Sigmoid colon (tissue), 7 donors: Measurements from ENCODE around the gene BAIAP3. TPM values are rescaled to one million over a fixed set of nuclear protein-coding genes. Genes with fewer than 3 reads are reported as not detected.

Experiments used
- DNase-seq: peaks from one replicate; pipeline ENCODE4 v3.0.0-alpha.2; 2019
- H3K27ac ChIP-seq, 4 donors: fragments of 200-600 bp; sonication (generic); one replicate each; pipeline ENCODE4 v1.5.1; 2016 to 2019; ENCODE audit warnings: mild to moderate bottlenecking in 1 of 4
- H3K27me3 ChIP-seq, 3 donors: fragments of 200-600 bp; sonication (generic); one replicate each; pipeline ENCODE4 v1.5.1; 2019; ENCODE audit warnings: mild to moderate bottlenecking in 1 of 3
- H3K36me3 ChIP-seq, 4 donors: fragments of 200-600 bp; sonication (generic); one replicate each; pipeline ENCODE4 v1.5.1; 2016 to 2019
- H3K4me1 ChIP-seq, 4 donors: fragments of 200-600 bp; sonication (generic); one replicate each; pipeline ENCODE4 v1.5.1; 2017 to 2019
- H3K4me3 ChIP-seq, 4 donors: fragments of 200-600 bp; sonication (generic); one replicate each; pipeline ENCODE4 v1.5.1; 2017 to 2019; ENCODE audit warnings: mild to moderate bottlenecking in 2 of 4, moderate library complexity in 1 of 4
- H3K9me3 ChIP-seq, 4 donors: fragments of 200-600 bp in 3 of 4; sonication (generic) in 3 of 4; one replicate each; pipeline versions ENCODE4 v1.5.1 to v1.6.1; 2013 to 2019
- CTCF ChIP-seq, 4 experiments: fragments of 450-650 bp in 3 of 4; fragments of 200-600 bp in 1 of 4; IDR thresholded peaks; one replicate each; pipeline ENCODE4 v1.5.1; 2016 to 2019; ENCODE audit warnings: antibody characterized with exemption in 4 of 4, mild to moderate bottlenecking in 3 of 4, moderate library complexity in 2 of 4
- EP300 ChIP-seq, 4 donors: sonication (generic); formaldehyde crosslinking; IDR thresholded peaks; one replicate each; pipeline ENCODE4 v1.6.1; 2017; ENCODE audit warnings: antibody characterized with exemption in 4 of 4
- POLR2A ChIP-seq, 2 donors: fragments of 450-650 bp; IDR thresholded peaks; one replicate each; pipeline ENCODE4 v1.6.1; 2016; ENCODE audit warnings: antibody characterized with exemption in 2 of 2, mild to moderate bottlenecking in 2 of 2, moderate library complexity in 2 of 2
- POLR2AphosphoS5 ChIP-seq, 4 donors: sonication (generic); formaldehyde crosslinking; IDR thresholded peaks; one replicate each; pipeline ENCODE4 v1.6.1; 2017; ENCODE audit warnings: antibody characterized with exemption in 4 of 4
- WGBS, 2 donors: extraction: QIAGEN DNeasy Blood & Tissue Kit; methylation state at CpG; one replicate each; pipeline ENCODE4 v1.1.7; 2013; 5-methylcytosine and 5-hydroxymethylcytosine counted together
- intact Hi-C: fragments of 100-400 bp; cut with DNase I; formaldehyde crosslinking; loops from one replicate; pipeline ENCODE4 v1.15.1; 2023
- polyA plus RNA-seq, 3 donors: library from polyadenylated mRNA; stranded (reverse); fragments of 200-250 nt; gene quantifications; one replicate each; pipeline ENCODE4 v1.2.3, GENCODE V29; 2013
- total RNA-seq, 4 donors: library from RNA; depleted of rRNA; stranded (reverse); fragments of >200 nt; gene quantifications; one replicate each; pipeline ENCODE4 v1.1.0, GENCODE V29; 2016
- donor health status: healthy with polysubstance abuse.
- donor health status: Bipolar disorder and iron deficiency.
- donor health status: healthy.

Gene BAIAP3
- total and polyA plus RNA-seq, 7 donors: 0.60 to 5.5 (median 1.7) TPM; not detected in 1

- no peak for DNase-seq
- Histone ChIP-seq H3K27me3 (peaks cover 26 to 44% (median 35%) of the 10 kb centered on the region in 3 donors), H3K27ac (no peak overlapping the region), H3K4me3 (no peak overlapping the region), H3K4me1 (peaks cover 0 to 24% (median 23%) of the 10 kb centered on the region in 4 donors), H3K36me3 (no peaks in the 10 kb centered on the region), H3K9me3 (no peaks in the 10 kb centered on the region)
- intact Hi-C loops: no loop called here
- WGBS, 2 donors: 60 to 62% methylated on average over 9 of the region's 9 CpGs
- TF ChIP-seq POLR2A (IDR thresholded peaks at IDR 0.05): no peak
- TF ChIP-seq CTCF (IDR thresholded peaks at IDR 0.05): no peak
- no peak for TF ChIP-seq EP300 (IDR thresholded peaks at IDR 0.05)
- TF ChIP-seq POLR2AphosphoS5 (IDR thresholded peaks at IDR 0.05): no peak
Observed at GRCh38 chr16:1337486-1337885, 4.0 kb downstream of the BAIAP3 start.

GRCh38 chr16:1338119-1338730 is 4.8 kb downstream of the BAIAP3 start:
- no peak overlapping the region for H3K27ac ChIP-seq
- WGBS, 2 donors: 21 to 55% methylated on average over 30 of the region's 30 CpGs
- no peak for TF ChIP-seq CTCF (IDR thresholded peaks at IDR 0.05)
- no peak for TF ChIP-seq POLR2A (IDR thresholded peaks at IDR 0.05)
- TF ChIP-seq POLR2AphosphoS5 (IDR thresholded peaks at IDR 0.05): no peak
- no peak for TF ChIP-seq EP300 (IDR thresholded peaks at IDR 0.05)
- H3K36me3 ChIP-seq: no peaks in the 10 kb centered on the region
- no peak for DNase-seq
- H3K4me3 ChIP-seq: no peak overlapping the region
- intact Hi-C loops: no loop called here
- peaks cover 0 to 24% (median 23%) of the 10 kb centered on the region in 4 donors for H3K4me1 ChIP-seq
- H3K27me3 ChIP-seq: peaks cover 19 to 37% (median 28%) of the 10 kb centered on the region in 3 donors
- no peaks in the 10 kb centered on the region for H3K9me3 ChIP-seq

GRCh38 chr16:1338855-1339675 is 5.6 kb downstream of the BAIAP3 start:
- intact Hi-C loops: no loop called here
- DNase-seq: no peak
- 63 to 70% methylated on average over 31 of the region's 31 CpGs for WGBS, 2 donors
- H3K27me3 ChIP-seq: peaks cover 10 to 28% (median 19%) of the 10 kb centered on the region in 3 donors
- TF ChIP-seq CTCF (IDR thresholded peaks at IDR 0.05): no peak
- TF ChIP-seq EP300 (IDR thresholded peaks at IDR 0.05): no peak
- TF ChIP-seq POLR2A (IDR thresholded peaks at IDR 0.05): no peak
- TF ChIP-seq POLR2AphosphoS5 (IDR thresholded peaks at IDR 0.05): no peak
- peaks cover 0 to 19% (median 17%) of the 10 kb centered on the region in 4 donors for H3K4me1 ChIP-seq
- no peaks in the 10 kb centered on the region for H3K9me3 ChIP-seq
- no peak overlapping the region for H3K27ac ChIP-seq
- H3K4me3 ChIP-seq: no peak overlapping the region
- H3K36me3 ChIP-seq: no peaks in the 10 kb centered on the region

- Histone ChIP-seq H3K27me3 (peaks cover 0 to 10% (median under 1%) of the 10 kb centered on the region in 3 donors), H3K9me3 (no peaks in the 10 kb centered on the region), H3K36me3 (no peaks in the 10 kb centered on the region), H3K27ac (no peak overlapping the region), H3K4me3 (no peak overlapping the region), H3K4me1 (peaks cover 0 to 13% (median 12%) of the 10 kb centered on the region in 4 donors)
- intact Hi-C loops: no loop called here
- TF ChIP-seq POLR2A (IDR thresholded peaks at IDR 0.05) (no peak), POLR2AphosphoS5 (IDR thresholded peaks at IDR 0.05) (no peak), CTCF (IDR thresholded peaks at IDR 0.05) (no peak), EP300 (IDR thresholded peaks at IDR 0.05) (no peak)
- WGBS, 2 donors: 86 to 87% methylated on average over 36 of the region's 36 CpGs
- no peak for DNase-seq
Observed at GRCh38 chr16:1340730-1341494, 7.5 kb downstream of the BAIAP3 start.
